ENCODE measurements around the gene PIGU. TPM values are rescaled to one million over a fixed set of nuclear protein-coding genes. Genes with fewer than 3 reads are reported as not detected.
"Not testable (repeated sequence)": the region's sequence is repeated elsewhere in the genome, so short reads cannot be mapped to it uniquely, and the experiment has no call there.

The PIGU gene
- total RNA-seq, 5 donors from 2014 or later (not counting 1 experiment from before 2014, with no cell fraction given): 8.6 to 17.1 (median 13.6) TPM

DNA sequence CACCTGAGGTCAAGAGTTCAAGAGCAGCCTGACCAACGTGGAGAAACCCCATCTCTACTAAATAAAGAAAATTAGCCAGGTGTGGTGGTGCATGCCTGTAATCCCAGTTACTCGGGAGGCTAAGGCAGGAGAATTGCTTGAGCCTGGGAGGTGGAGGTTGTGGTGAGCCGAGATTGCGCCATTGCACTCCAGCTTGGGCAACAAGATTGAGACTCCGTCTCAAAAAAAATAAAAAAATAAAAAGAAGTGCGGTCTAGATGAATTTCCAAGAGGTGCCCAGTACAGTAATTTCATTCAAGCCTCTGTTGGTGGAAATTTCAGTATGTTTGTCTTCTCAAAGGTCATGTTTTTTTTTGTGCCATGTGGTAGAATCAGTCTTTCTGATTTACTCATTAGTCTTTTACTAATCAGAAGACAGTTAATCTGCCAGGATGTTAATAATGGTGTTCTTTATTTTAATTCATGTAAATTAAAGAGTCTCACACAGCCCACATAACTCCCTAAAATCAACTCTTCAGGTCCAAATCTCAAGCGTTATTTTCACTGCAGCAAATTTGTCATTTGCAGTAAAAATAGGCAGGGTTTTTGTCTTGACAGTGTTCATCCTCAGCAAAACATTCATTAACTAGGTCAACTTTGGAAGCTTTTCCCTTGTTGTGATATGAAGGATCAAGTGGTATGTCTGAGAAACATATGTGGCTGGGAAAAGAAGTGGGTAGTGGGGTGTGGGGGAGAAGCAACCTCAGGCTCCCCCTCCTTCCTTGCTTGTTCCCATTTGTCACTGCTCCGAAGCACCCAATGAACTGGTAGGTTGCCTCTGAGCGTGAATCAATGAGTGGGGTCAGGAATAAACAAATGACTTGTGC is 40.6 kb upstream of the PIGU start:
- 77% methylated on average over 3 of the region's 9 CpGs for WGBS (ENCODE audit: insufficient coverage)

GRCh38 chr20:34716921-34717229 is 40.0 kb upstream of the PIGU start:
- Mint-ChIP-seq H3K36me3 (peaks cover 27% of the 10 kb centered on the region), H3K4me3 (no peak overlapping the region), H3K9me3 (no peaks in the 10 kb centered on the region), H3K27ac (no peak overlapping the region), H3K4me1 (peaks cover 0 to 12% (median 5%) of the 10 kb centered on the region in 3 donors), H3K27me3 (no peaks in the 10 kb centered on the region)
- no CpG with 5 or more reads among the region's 2 CpGs for WGBS (ENCODE audit: insufficient coverage)
- H3K9me3 ChIP-seq: no peaks in the 10 kb centered on the region
- DNase-seq (no peak), ATAC-seq (replicated peaks in 1 of 4) (no peak)
- peaks cover 9 to 28% of the 10 kb centered on the region in 2 donors for H3K36me3 ChIP-seq (ENCODE audit: control insufficient read depth in 2 of 2, extremely low read depth in 1 of 2, insufficient read depth in 1 of 2, low read length in 1 of 2)
- no peaks in the 10 kb centered on the region for H3K4me1 ChIP-seq (ENCODE audit: control insufficient read depth in 1 of 2, extremely low read depth in 1 of 2, insufficient read depth in 2 of 2, low read length in 2 of 2)
- H3K27ac ChIP-seq (ENCODE audit: low read length): no peak overlapping the region
- POLR2A ChIA-PET: interaction anchor here in 1 of 2 donors (0.5 kb wide), 1 partner anchor 383 kb away, joined by 3 read pairs; no protein-coding TSS in a partner anchor
- CTCF ChIA-PET: interaction anchor here in 1 of 2 donors (0.6 to 0.7 kb wide), 2 partner anchors 21 to 51 kb away, joined by 3 to 4 read pairs; no protein-coding TSS in a partner anchor
- H3K27me3 ChIP-seq (replicated peaks in 1 of 2; ENCODE audit: control insufficient read depth in 2 of 2, extremely low read depth in 1 of 2, insufficient read depth in 2 of 2, low read length in 1 of 2): no peaks in the 10 kb centered on the region
- H3K4me3 ChIP-seq (ENCODE audit: control insufficient read depth in 1 of 2, extremely low read depth in 1 of 2, low read length in 1 of 2): no peak overlapping the region

More for the DNA sequence above, 40.6 kb upstream of the PIGU start:
- H3K4me1 Mint-ChIP-seq: peaks cover 0 to 11% (median 5%) of the 10 kb centered on the region in 3 donors
- no peaks in the 10 kb centered on the region for H3K9me3 ChIP-seq
- H3K9me3 Mint-ChIP-seq: no peaks in the 10 kb centered on the region
- no peak overlapping the region for H3K4me3 Mint-ChIP-seq
- H3K4me3 ChIP-seq (ENCODE audit: control insufficient read depth in 1 of 2, extremely low read depth in 1 of 2, low read length in 1 of 2): no peak overlapping the region
- no peaks in the 10 kb centered on the region for H3K27me3 ChIP-seq (replicated peaks in 1 of 2; ENCODE audit: control insufficient read depth in 2 of 2, extremely low read depth in 1 of 2, insufficient read depth in 2 of 2, low read length in 1 of 2)
- no peak for ATAC-seq (replicated peaks in 1 of 4)
- no peak overlapping the region for H3K27ac ChIP-seq (ENCODE audit: low read length)
- peaks cover 27% of the 10 kb centered on the region for H3K36me3 Mint-ChIP-seq
- H3K27me3 Mint-ChIP-seq: no peaks in the 10 kb centered on the region
- CTCF ChIA-PET: interaction anchor here in 1 of 2 donors (0.6 to 0.7 kb wide), 2 partner anchors 20 to 50 kb away, joined by 3 to 4 read pairs; no protein-coding TSS in a partner anchor
- peak overlapping the region in 1 of 2 donors; percentile 11 for H3K27ac Mint-ChIP-seq
- no peaks in the 10 kb centered on the region for H3K4me1 ChIP-seq (ENCODE audit: control insufficient read depth in 1 of 2, extremely low read depth in 1 of 2, insufficient read depth in 2 of 2, low read length in 2 of 2)
- peaks cover 9 to 28% of the 10 kb centered on the region in 2 donors for H3K36me3 ChIP-seq (ENCODE audit: control insufficient read depth in 2 of 2, extremely low read depth in 1 of 2, insufficient read depth in 1 of 2, low read length in 1 of 2)
- DNase-seq: no peak
- POLR2A ChIA-PET: no interaction called here

GRCh38 chr20:34715384-34715783 is 38.5 kb upstream of the PIGU start:
- Mint-ChIP-seq H3K4me3 (no peak overlapping the region), H3K27ac (no peak overlapping the region), H3K9me3 (no peaks in the 10 kb centered on the region), H3K4me1 (peaks cover 5 to 14% (median 9%) of the 10 kb centered on the region in 3 donors), H3K27me3 (no peaks in the 10 kb centered on the region), H3K36me3 (peaks cover 23% of the 10 kb centered on the region)
- no peak for ATAC-seq (replicated peaks in 1 of 4)
- POLR2A ChIA-PET: interaction anchor here in 1 of 2 donors (0.7 kb wide), 1 partner anchor 538 kb away, joined by 3 read pairs; no protein-coding TSS in a partner anchor
- Histone ChIP-seq H3K27ac (ENCODE audit: low read length) (no peak overlapping the region), H3K9me3 (no peaks in the 10 kb centered on the region), H3K27me3 (replicated peaks in 1 of 2; ENCODE audit: control insufficient read depth in 2 of 2, extremely low read depth in 1 of 2, insufficient read depth in 2 of 2, low read length in 1 of 2) (no peaks in the 10 kb centered on the region), H3K36me3 (ENCODE audit: control insufficient read depth in 2 of 2, extremely low read depth in 1 of 2, insufficient read depth in 1 of 2, low read length in 1 of 2) (peaks cover 7 to 22% of the 10 kb centered on the region in 2 donors), H3K4me1 (ENCODE audit: control insufficient read depth in 1 of 2, extremely low read depth in 1 of 2, insufficient read depth in 2 of 2, low read length in 2 of 2) (peaks cover 0 to 2% of the 10 kb centered on the region in 2 experiments), H3K4me3 (ENCODE audit: control insufficient read depth in 1 of 2, extremely low read depth in 1 of 2, low read length in 1 of 2) (no peak overlapping the region)
- WGBS (ENCODE audit: insufficient coverage): 100% methylated on average over 2 of the region's 4 CpGs
- CTCF ChIA-PET: interaction anchor here in 1 of 2 donors (0.7 kb wide), 1 partner anchor 969 kb away, joined by 6 read pairs; no protein-coding TSS in a partner anchor
- no peak for DNase-seq

GRCh38 chr20:34713944-34714515 is 37.1 kb upstream of the PIGU start:
- DNase-seq; ATAC-seq (replicated peaks in 1 of 4); H3K27ac Mint-ChIP-seq; H3K4me3 Mint-ChIP-seq; H3K27me3 ChIP-seq (replicated peaks in 1 of 2; ENCODE audit: control insufficient read depth in 2 of 2, extremely low read depth in 1 of 2, insufficient read depth in 2 of 2, low read length in 1 of 2); H3K27ac ChIP-seq (ENCODE audit: low read length); H3K9me3 ChIP-seq; H3K9me3 Mint-ChIP-seq; H3K4me3 ChIP-seq (ENCODE audit: control insufficient read depth in 1 of 2, extremely low read depth in 1 of 2, low read length in 1 of 2); POLR2A ChIA-PET; H3K27me3 Mint-ChIP-seq: not testable (repeated sequence)
- Mint-ChIP-seq H3K4me1 (peaks cover 11 to 16% (median 12%) of the 10 kb centered on the region in 3 donors), H3K36me3 (peaks cover 21% of the 10 kb centered on the region)
- Histone ChIP-seq H3K4me1 (ENCODE audit: control insufficient read depth in 1 of 2, extremely low read depth in 1 of 2, insufficient read depth in 2 of 2, low read length in 2 of 2) (peaks cover 3 to 13% of the 10 kb centered on the region in 2 experiments), H3K36me3 (ENCODE audit: control insufficient read depth in 2 of 2, extremely low read depth in 1 of 2, insufficient read depth in 1 of 2, low read length in 1 of 2) (peaks cover 7 to 21% of the 10 kb centered on the region in 2 donors)
- CTCF ChIA-PET: interaction anchor here in 1 of 2 donors (0.7 kb wide), 1 partner anchor 175 kb away, joined by 3 read pairs; no protein-coding TSS in a partner anchor
- WGBS (ENCODE audit: insufficient coverage): 100% methylated on average over 4 of the region's 10 CpGs

GRCh38 chr20:34713194-34713943 is 36.5 kb upstream of the PIGU start:
- Mint-ChIP-seq H3K27ac (no peak overlapping the region), H3K9me3 (no peaks in the 10 kb centered on the region), H3K4me1 (peaks cover 15 to 20% (median 15%) of the 10 kb centered on the region in 3 donors), H3K4me3 (no peak overlapping the region), H3K27me3 (no peaks in the 10 kb centered on the region), H3K36me3 (peaks cover 17% of the 10 kb centered on the region)
- H3K36me3 ChIP-seq (ENCODE audit: control insufficient read depth in 2 of 2, extremely low read depth in 1 of 2, insufficient read depth in 1 of 2, low read length in 1 of 2): peaks cover 7 to 19% of the 10 kb centered on the region in 2 donors
- DNase-seq (no peak), ATAC-seq (replicated peaks in 1 of 4) (no peak)
- no CpG with 5 or more reads among the region's 1 CpG for WGBS (ENCODE audit: insufficient coverage)
- no peaks in the 10 kb centered on the region for H3K9me3 ChIP-seq
- no peak overlapping the region for H3K27ac ChIP-seq (ENCODE audit: low read length)
- H3K4me3 ChIP-seq (ENCODE audit: control insufficient read depth in 1 of 2, extremely low read depth in 1 of 2, low read length in 1 of 2): no peak overlapping the region
- ChIA-PET POLR2A (no interaction called here), CTCF (interaction anchor here in 1 of 2 donors (0.7 kb wide), 1 partner anchor 175 kb away, joined by 3 read pairs; no protein-coding TSS in a partner anchor)
- H3K27me3 ChIP-seq (replicated peaks in 1 of 2; ENCODE audit: control insufficient read depth in 2 of 2, extremely low read depth in 1 of 2, insufficient read depth in 2 of 2, low read length in 1 of 2): peaks cover 0 to 3% of the 10 kb centered on the region in 2 experiments
- peaks cover 3 to 19% of the 10 kb centered on the region in 2 experiments for H3K4me1 ChIP-seq (ENCODE audit: control insufficient read depth in 1 of 2, extremely low read depth in 1 of 2, insufficient read depth in 2 of 2, low read length in 2 of 2)

All from T-cell (primary cell).